WTC11 (cell line): ENCODE data around the gene HAND2. TPM values are rescaled to one million over a fixed set of nuclear protein-coding genes. Genes with fewer than 3 reads are reported as not detected.

Experiments used
- ATAC-seq: fragments of 200-7000 bp; cut with Tn5 transposase; 2 replicates; pipeline ENCODE4 v1.10.0; 2021; ENCODE audit warnings: mild to moderate bottlenecking, moderate library complexity
- CTCF ChIA-PET: fragments of 300-600 bp; sonication (Branson Sonifier 250); formaldehyde crosslinking; loops from one replicate; lab custom pipeline; 2021; ENCODE audit warnings: antibody characterized with exemption; lab: Charles Lee
- POLR2A ChIA-PET: fragments of 350-600 bp; sonication (Branson Sonifier 250); formaldehyde crosslinking; loops from one replicate; lab custom pipeline; 2021; ENCODE audit warnings: antibody characterized with exemption; lab: Charles Lee
- DNase-seq: peaks from one replicate; pipeline ENCODE4 v3.0.0; 2021; ENCODE audit warnings: low spot score
- H3K27ac Mint-ChIP-seq: 2 replicates; pipeline ENCODE4 v1.8.0; 2021; ENCODE audit warnings: mixed read lengths
- H3K27me3 Mint-ChIP-seq: 2 replicates; pipeline ENCODE4 v1.8.0; 2021; ENCODE audit warnings: low read depth, mild to moderate bottlenecking, moderate library complexity, mixed read lengths
- H3K36me3 Mint-ChIP-seq: 2 replicates; pipeline ENCODE4 v1.8.0; 2021; ENCODE audit warnings: mixed read lengths
- H3K4me1 Mint-ChIP-seq: 2 replicates; pipeline ENCODE4 v1.8.0; 2022; ENCODE audit warnings: mixed read lengths
- H3K4me3 Mint-ChIP-seq: 2 replicates; pipeline ENCODE4 v1.8.0; 2021; ENCODE audit warnings: mild to moderate bottlenecking, moderate library complexity, mixed read lengths
- H3K9me3 Mint-ChIP-seq: 2 replicates; pipeline ENCODE4 v1.8.0; 2021; ENCODE audit warnings: mixed read lengths
- ETV6 ChIP-seq: sonication (generic); formaldehyde crosslinking; IDR thresholded peaks from 2 replicates; pipeline ENCODE4 v1.8.1; 2022; ENCODE audit warnings: mild to moderate bottlenecking, missing genetic modification reagents
- ZNF232 ChIP-seq: sonication (generic); formaldehyde crosslinking; IDR thresholded peaks from 2 replicates; pipeline ENCODE4 v1.8.0; 2022; ENCODE audit warnings: mild to moderate bottlenecking, missing genetic modification reagents
- total RNA-seq: library from RNA; stranded (reverse); gene quantifications from 3 replicates; pipeline ENCODE4 v1.2.3, GENCODE V29; 2021
- TF ChIP-seq, protein P1 (sequence below): sonication (generic); formaldehyde crosslinking; conservative IDR thresholded peaks from 2 replicates; pipeline ENCODE4 v1.8.1; 2023; ENCODE audit warnings: mild to moderate bottlenecking, low read depth, missing genetic modification reagents, moderate library complexity
- TF ChIP-seq, protein P2 (sequence below): sonication (generic); formaldehyde crosslinking; IDR thresholded peaks from 2 replicates; pipeline ENCODE4 v1.8.0; 2023; ENCODE audit warnings: missing genetic modification reagents
- TF ChIP-seq, protein P3 (sequence below): sonication (generic); formaldehyde crosslinking; IDR thresholded peaks from 2 replicates; pipeline ENCODE4 v1.8.1; 2023; ENCODE audit warnings: mild to moderate bottlenecking, missing genetic modification reagents
- TF ChIP-seq, protein P4 (sequence below): sonication (generic); formaldehyde crosslinking; IDR thresholded peaks from 2 replicates; pipeline ENCODE4 v1.8.1; 2023; ENCODE audit warnings: mild to moderate bottlenecking, missing genetic modification reagents, moderate library complexity

The HAND2 gene
- total RNA-seq, 1 experiment from 2014 or later, result 0.13 TPM

DNA sequence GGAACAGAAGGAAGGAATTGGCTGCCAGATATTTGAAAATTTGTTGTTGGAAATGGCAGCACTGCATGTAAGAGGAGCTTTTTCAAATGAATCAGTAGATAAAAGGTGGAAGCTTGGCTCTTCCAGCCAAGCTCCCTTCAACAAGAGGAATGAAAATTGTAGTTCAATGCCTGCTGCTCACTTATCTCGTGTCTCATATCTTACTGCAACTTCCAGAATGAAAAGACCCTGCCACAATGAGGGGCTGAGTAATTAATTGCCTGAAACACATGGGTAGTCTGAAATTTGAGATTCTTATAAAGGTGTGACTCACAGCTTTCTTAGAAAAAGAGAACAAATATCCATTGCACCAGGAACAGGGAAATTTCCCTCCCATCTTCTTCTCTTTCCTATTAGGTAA is 53.0 kb downstream of the HAND2 start:
- Mint-ChIP-seq H3K36me3 (no peaks in the 10 kb centered on the region), H3K9me3 (no peaks in the 10 kb centered on the region), H3K4me3 (no peak overlapping the region), H3K27me3 (no peaks in the 10 kb centered on the region), H3K27ac (no peak overlapping the region), H3K4me1 (peaks cover 5% of the 10 kb centered on the region)
- ATAC-seq (no peak), DNase-seq (no peak)
- TF ChIP-seq, protein P1, sequence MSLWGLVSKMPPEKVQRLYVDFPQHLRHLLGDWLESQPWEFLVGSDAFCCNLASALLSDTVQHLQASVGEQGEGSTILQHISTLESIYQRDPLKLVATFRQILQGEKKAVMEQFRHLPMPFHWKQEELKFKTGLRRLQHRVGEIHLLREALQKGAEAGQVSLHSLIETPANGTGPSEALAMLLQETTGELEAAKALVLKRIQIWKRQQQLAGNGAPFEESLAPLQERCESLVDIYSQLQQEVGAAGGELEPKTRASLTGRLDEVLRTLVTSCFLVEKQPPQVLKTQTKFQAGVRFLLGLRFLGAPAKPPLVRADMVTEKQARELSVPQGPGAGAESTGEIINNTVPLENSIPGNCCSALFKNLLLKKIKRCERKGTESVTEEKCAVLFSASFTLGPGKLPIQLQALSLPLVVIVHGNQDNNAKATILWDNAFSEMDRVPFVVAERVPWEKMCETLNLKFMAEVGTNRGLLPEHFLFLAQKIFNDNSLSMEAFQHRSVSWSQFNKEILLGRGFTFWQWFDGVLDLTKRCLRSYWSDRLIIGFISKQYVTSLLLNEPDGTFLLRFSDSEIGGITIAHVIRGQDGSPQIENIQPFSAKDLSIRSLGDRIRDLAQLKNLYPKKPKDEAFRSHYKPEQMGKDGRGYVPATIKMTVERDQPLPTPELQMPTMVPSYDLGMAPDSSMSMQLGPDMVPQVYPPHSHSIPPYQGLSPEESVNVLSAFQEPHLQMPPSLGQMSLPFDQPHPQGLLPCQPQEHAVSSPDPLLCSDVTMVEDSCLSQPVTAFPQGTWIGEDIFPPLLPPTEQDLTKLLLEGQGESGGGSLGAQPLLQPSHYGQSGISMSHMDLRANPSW (CRISPR knock-in tag), result no peak
- TF ChIP-seq, protein P2, sequence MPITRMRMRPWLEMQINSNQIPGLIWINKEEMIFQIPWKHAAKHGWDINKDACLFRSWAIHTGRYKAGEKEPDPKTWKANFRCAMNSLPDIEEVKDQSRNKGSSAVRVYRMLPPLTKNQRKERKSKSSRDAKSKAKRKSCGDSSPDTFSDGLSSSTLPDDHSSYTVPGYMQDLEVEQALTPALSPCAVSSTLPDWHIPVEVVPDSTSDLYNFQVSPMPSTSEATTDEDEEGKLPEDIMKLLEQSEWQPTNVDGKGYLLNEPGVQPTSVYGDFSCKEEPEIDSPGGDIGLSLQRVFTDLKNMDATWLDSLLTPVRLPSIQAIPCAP (CRISPR knock-in tag), result no peak
- TF ChIP-seq, protein P3, sequence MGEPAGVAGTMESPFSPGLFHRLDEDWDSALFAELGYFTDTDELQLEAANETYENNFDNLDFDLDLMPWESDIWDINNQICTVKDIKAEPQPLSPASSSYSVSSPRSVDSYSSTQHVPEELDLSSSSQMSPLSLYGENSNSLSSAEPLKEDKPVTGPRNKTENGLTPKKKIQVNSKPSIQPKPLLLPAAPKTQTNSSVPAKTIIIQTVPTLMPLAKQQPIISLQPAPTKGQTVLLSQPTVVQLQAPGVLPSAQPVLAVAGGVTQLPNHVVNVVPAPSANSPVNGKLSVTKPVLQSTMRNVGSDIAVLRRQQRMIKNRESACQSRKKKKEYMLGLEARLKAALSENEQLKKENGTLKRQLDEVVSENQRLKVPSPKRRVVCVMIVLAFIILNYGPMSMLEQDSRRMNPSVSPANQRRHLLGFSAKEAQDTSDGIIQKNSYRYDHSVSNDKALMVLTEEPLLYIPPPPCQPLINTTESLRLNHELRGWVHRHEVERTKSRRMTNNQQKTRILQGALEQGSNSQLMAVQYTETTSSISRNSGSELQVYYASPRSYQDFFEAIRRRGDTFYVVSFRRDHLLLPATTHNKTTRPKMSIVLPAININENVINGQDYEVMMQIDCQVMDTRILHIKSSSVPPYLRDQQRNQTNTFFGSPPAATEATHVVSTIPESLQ (CRISPR knock-in tag), result no peak
- TF ChIP-seq ETV6 (CRISPR knock-in tag) (no peak), ZNF232 (no peak)
- TF ChIP-seq, protein P4, sequence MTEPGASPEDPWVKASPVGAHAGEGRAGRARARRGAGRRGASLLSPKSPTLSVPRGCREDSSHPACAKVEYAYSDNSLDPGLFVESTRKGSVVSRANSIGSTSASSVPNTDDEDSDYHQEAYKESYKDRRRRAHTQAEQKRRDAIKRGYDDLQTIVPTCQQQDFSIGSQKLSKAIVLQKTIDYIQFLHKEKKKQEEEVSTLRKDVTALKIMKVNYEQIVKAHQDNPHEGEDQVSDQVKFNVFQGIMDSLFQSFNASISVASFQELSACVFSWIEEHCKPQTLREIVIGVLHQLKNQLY, result no peak
- ChIA-PET POLR2A (no interaction called here), CTCF (interaction anchor here (1.2 kb wide), 1 partner anchor 17 kb away, joined by 6 read pairs; no protein-coding TSS in a partner anchor)

Other genes starting within 250 kb of the HAND2 start
- 279 to 294 TPM (median 288 TPM) in 3 replicates for gene HMGB2, start 195.9 kb downstream of the HAND2 start, total RNA-seq
- gene SAP30, start 159.3 kb downstream of the HAND2 start, total RNA-seq, result 20.0 to 21.1 TPM (median 20.0 TPM) in 3 replicates
- not detected in 3 replicates for gene SCRG1, start 131.1 kb downstream of the HAND2 start, total RNA-seq